Fibroblast of lung (primary cell): ENCODE results near the gene ATP13A2. TPM values are rescaled to one million over a fixed set of nuclear protein-coding genes. Genes with fewer than 3 reads are reported as not detected.

Experiments used
- DNase-seq, 2 donors: peaks; one replicate each; pipeline versions ENCODE4 v3.0.0 to v3.0.0-alpha.2; 2010; ENCODE audit warnings: low read depth in 2 of 2
- H2AFZ ChIP-seq: 2 replicates; pipeline ENCODE4 v1.5.1; 2012; ENCODE audit warnings: low read length, control low read depth, inconsistent platforms
- H3K27ac ChIP-seq: 2 replicates; pipeline ENCODE4 v1.5.1; 2011; ENCODE audit warnings: low read length, control low read depth; ENCODE audit not compliant: insufficient read depth
- H3K27me3 ChIP-seq: 2 replicates; pipeline ENCODE4 v1.5.1; 2011; ENCODE audit warnings: mild to moderate bottlenecking, low read length; ENCODE audit not compliant: control insufficient read depth, insufficient read depth
- H3K36me3 ChIP-seq: 2 replicates; pipeline ENCODE4 v1.5.1; 2011; ENCODE audit warnings: low read length; ENCODE audit not compliant: control insufficient read depth, insufficient read depth
- H3K4me1 ChIP-seq: 2 replicates; pipeline ENCODE4 v1.5.1; 2011; ENCODE audit warnings: low read length; ENCODE audit not compliant: control insufficient read depth, insufficient read depth; ENCODE audit errors: extremely low read depth
- H3K4me2 ChIP-seq: 2 replicates; pipeline ENCODE4 v1.5.1; 2011; ENCODE audit warnings: low read length, control low read depth; ENCODE audit not compliant: insufficient read depth; ENCODE audit errors: extremely low read depth
- H3K4me3 ChIP-seq, 4 experiments: fragments of 200-600 bp in 1 of 4; sonication (generic) in 1 of 4; replicated peaks in 1 of 4; 2 replicates each; pipeline ENCODE4 v1.5.1; 2011 to 2016; ENCODE audit warnings: low read length in 4 of 4, low read depth in 3 of 4, mild to moderate bottlenecking in 3 of 4, control low read depth in 2 of 4, inconsistent platforms in 1 of 4, mixed read lengths in 1 of 4; ENCODE audit not compliant: insufficient read depth in 1 of 4; ENCODE audit errors: control extremely low read depth in 1 of 4
- H3K79me2 ChIP-seq: 2 replicates; pipeline ENCODE4 v1.5.1; 2012; ENCODE audit warnings: mild to moderate bottlenecking, low read length, inconsistent platforms; ENCODE audit not compliant: control insufficient read depth, insufficient read depth
- H3K9ac ChIP-seq: 2 replicates; pipeline ENCODE4 v1.5.1; 2011; ENCODE audit warnings: mild to moderate bottlenecking, low read length, control low read depth; ENCODE audit not compliant: insufficient read depth
- H3K9me3 ChIP-seq: 2 replicates; pipeline ENCODE4 v1.5.1; 2012; ENCODE audit warnings: low read depth, low read length; ENCODE audit not compliant: control insufficient read depth, insufficient read depth
- H4K20me1 ChIP-seq: 2 replicates; pipeline ENCODE4 v1.5.1; 2011; ENCODE audit warnings: low read length; ENCODE audit not compliant: control insufficient read depth, insufficient read depth; ENCODE audit errors: extremely low read depth
- CTCF ChIP-seq, 2 donors: IDR thresholded peaks in 1 of 2; conservative IDR thresholded peaks in 1 of 2; 1 replicate in 1 of 2; 2 replicates in 1 of 2; pipeline ENCODE4 v1.5.1; 2011 to 2012; ENCODE audit warnings: low read length in 2 of 2, control low read depth in 1 of 2, inconsistent platforms in 1 of 2, low read depth in 1 of 2, mild to moderate bottlenecking in 1 of 2
- EZH2 ChIP-seq: IDR thresholded peaks from 2 replicates; pipeline ENCODE4 v1.5.1; 2012; ENCODE audit warnings: low read length, control low read depth, mild to moderate bottlenecking; ENCODE audit errors: missing control alignments
- polyA plus RNA-seq, 2 donors: library from polyadenylated mRNA; depleted of rRNA in 1 of 2; stranded (reverse) in 1 of 2; unstranded in 1 of 2; fragments of >200 nt; gene quantifications; 2 replicates each; pipeline ENCODE4 v1.2.1, GENCODE V29; 2011 to 2012; ENCODE audit warnings: missing spikeins in 1 of 2
- total RNA-seq: library from RNA; depleted of rRNA; stranded (reverse); fragments of >200 nt; gene quantifications from 2 replicates; pipeline ENCODE4 v1.2.1, GENCODE V29; 2014

ATP13A2 gene
- total and polyA plus RNA-seq, 2 donors (not counting 1 experiment from before 2014, with no cell fraction given) = 6.5 to 10.9 TPM

GRCh38 chr1:17004466-17005364 lies 7.0 kb downstream of the ATP13A2 start:
- no peak overlapping the region for H2AFZ ChIP-seq
- H3K27me3 ChIP-seq = no peaks in the 10 kb centered on the region
- H3K4me1 ChIP-seq = no peaks in the 10 kb centered on the region
- H4K20me1 ChIP-seq = no peaks in the 10 kb centered on the region
- H3K4me3 ChIP-seq = no peak overlapping the region
- peaks cover 7% of the 10 kb centered on the region for H3K36me3 ChIP-seq
- H3K27ac ChIP-seq = no peak overlapping the region
- no peak overlapping the region for H3K9ac ChIP-seq
- DNase-seq = no peak
- H3K9me3 ChIP-seq = no peaks in the 10 kb centered on the region
- no peak overlapping the region for H3K4me2 ChIP-seq
- H3K79me2 ChIP-seq = no peaks in the 10 kb centered on the region
- no peak for TF ChIP-seq CTCF (conservative IDR thresholded peaks at IDR 0.05 in 1 of 2, IDR thresholded peaks at IDR 0.05 in 1 of 2; ENCODE audit: low read depth in 1 of 2, low read length in 2 of 2)
- TF ChIP-seq EZH2 = no peak

- H2AFZ ChIP-seq = no peak overlapping the region
- no peak for TF ChIP-seq CTCF (conservative IDR thresholded peaks at IDR 0.05 in 1 of 2, IDR thresholded peaks at IDR 0.05 in 1 of 2; ENCODE audit: low read depth in 1 of 2, low read length in 2 of 2)
- TF ChIP-seq EZH2 = no peak
- H3K4me1 ChIP-seq = no peaks in the 10 kb centered on the region
- no peak overlapping the region for H3K9ac ChIP-seq
- H3K4me3 ChIP-seq = no peak overlapping the region
- H3K4me2 ChIP-seq = no peak overlapping the region
- no peaks in the 10 kb centered on the region for H3K27me3 ChIP-seq
- no peaks in the 10 kb centered on the region for H4K20me1 ChIP-seq
- peaks cover 7% of the 10 kb centered on the region for H3K36me3 ChIP-seq
- no peak overlapping the region for H3K27ac ChIP-seq
- no peak for DNase-seq
- no peaks in the 10 kb centered on the region for H3K79me2 ChIP-seq
- no peaks in the 10 kb centered on the region for H3K9me3 ChIP-seq
Observed at GRCh38 chr1:17002524-17002902, 9.2 kb downstream of the ATP13A2 start.

- no peak for DNase-seq
Observed at GRCh38 chr1:17001760-17002523, 9.8 kb downstream of the ATP13A2 start.

More at GRCh38 chr1:17001760-17002523, 9.8 kb downstream of the ATP13A2 start:
- H3K4me1 ChIP-seq = no peaks in the 10 kb centered on the region
- H3K9ac ChIP-seq = no peak overlapping the region
- H3K79me2 ChIP-seq = no peaks in the 10 kb centered on the region
- H3K27me3 ChIP-seq = no peaks in the 10 kb centered on the region
- no peaks in the 10 kb centered on the region for H4K20me1 ChIP-seq
- H3K4me3 ChIP-seq = no peak overlapping the region
- TF ChIP-seq CTCF (conservative IDR thresholded peaks at IDR 0.05 in 1 of 2, IDR thresholded peaks at IDR 0.05 in 1 of 2; ENCODE audit: low read depth in 1 of 2, low read length in 2 of 2) (no peak), EZH2 (no peak)
- no peaks in the 10 kb centered on the region for H3K9me3 ChIP-seq
- peaks cover 7% of the 10 kb centered on the region for H3K36me3 ChIP-seq
- no peak overlapping the region for H3K4me2 ChIP-seq
- H2AFZ ChIP-seq = no peak overlapping the region
- H3K27ac ChIP-seq = no peak overlapping the region
